Measurements from ENCODE around the gene IGDCC3. TPM values are rescaled to one million over a fixed set of nuclear protein-coding genes. Genes with fewer than 3 reads are reported as not detected.

The IGDCC3 gene
- total and polyA plus RNA-seq, 10 of the 15 experiments (the other 5 are each of a cell fraction or from before 2014, with no cell fraction given): 0.10 to 0.20 (median 0.15) TPM; not detected in 7

- ChIA-PET RAD21 (ENCODE audit: unreplicated experiment) (interaction anchor here (0.9 kb wide), 1 partner anchor 74 kb away, joined by 3 read pairs; no protein-coding TSS in a partner anchor), SMC1A (ENCODE audit: uncharacterized antibody, unreplicated experiment) (interaction anchor here (1.0 to 2.4 kb wide), 5 partner anchors 17 to 335 kb away, joined by 3 to 31 read pairs (median 3); no protein-coding TSS in a partner anchor), CTCF (interaction anchor here (1.2 to 5.8 kb wide), 3 partner anchors 14 to 66 kb away, joined by 3 to 105 read pairs (median 21); no protein-coding TSS in a partner anchor), POLR2A (no interaction called here)
- Histone ChIP-seq H3K4me2 (ENCODE audit: control insufficient read depth, insufficient read depth) (no peak overlapping the region), H3K9ac (ENCODE audit: control insufficient read depth, insufficient read depth, low read length) (no peak overlapping the region), H3K27ac (ENCODE audit: control insufficient read depth, insufficient read depth) (no peak overlapping the region), H3K4me3 (no peak overlapping the region), H3K9me3 (replicated peaks; ENCODE audit: control insufficient read depth, insufficient read depth, low read length) (no peaks in the 10 kb centered on the region), H2AFZ (ENCODE audit: control insufficient read depth, low read depth, low read length) (no peak overlapping the region), H3K36me3 (ENCODE audit: control insufficient read depth in 2 of 2, insufficient read depth in 2 of 2, low read length in 1 of 2) (no peaks in the 10 kb centered on the region), H3K27me3 (replicated peaks in 1 of 2; ENCODE audit: control insufficient read depth in 2 of 2, insufficient read depth in 2 of 2, low read length in 1 of 2) (peaks cover 0 to 1% of the 10 kb centered on the region in 2 experiments; a peak in 2 of 4 replicates), H4K20me1 (ENCODE audit: control insufficient read depth, insufficient read depth) (no peaks in the 10 kb centered on the region), H3K79me2 (ENCODE audit: control insufficient read depth, insufficient read depth, low read length) (no peaks in the 10 kb centered on the region), H3K4me1 (ENCODE audit: control insufficient read depth, insufficient read depth, low read length) (peaks cover 7% of the 10 kb centered on the region)
- TF ChIP-seq KDM1A (IDR thresholded peaks at IDR 0.05; ENCODE audit: borderline replicate concordance) (no peak), MYB (IDR thresholded peaks at IDR 0.05; ENCODE audit: borderline replicate concordance, low read depth, low read length) (no peak)
- FAIRE-seq (no peak), ATAC-seq (no peak), DNase-seq (ENCODE audit: low read depth, low spot score) (no peak)
- BruUV-seq (replicated peaks): no TSS peak
- in situ Hi-C loops (cut with MboI) (no loop called here), intact Hi-C loops (cut with micrococcal nuclease; ENCODE audit: unreplicated experiment) (no loop called here)
- 52% methylated on average over 6 of the region's 6 CpGs for WGBS (ENCODE audit: insufficient coverage, insufficient replicate concordance, low lambda C conversion rate, missing lambda C conversion rate)
Measured at GRCh38 chr15:65386886-65387285, 9.1 kb upstream of the IGDCC3 start.

GRCh38 chr15:65386376-65386775 is 8.6 kb upstream of the IGDCC3 start:
- intact Hi-C loops (cut with micrococcal nuclease; ENCODE audit: unreplicated experiment) (no loop called here), in situ Hi-C loops (cut with MboI) (no loop called here)
- Histone ChIP-seq H3K27ac (ENCODE audit: control insufficient read depth, insufficient read depth) (no peak overlapping the region), H3K4me1 (ENCODE audit: control insufficient read depth, insufficient read depth, low read length) (peaks cover 7% of the 10 kb centered on the region), H2AFZ (ENCODE audit: control insufficient read depth, low read depth, low read length) (no peak overlapping the region), H3K36me3 (ENCODE audit: control insufficient read depth in 2 of 2, insufficient read depth in 2 of 2, low read length in 1 of 2) (no peaks in the 10 kb centered on the region), H3K9me3 (replicated peaks; ENCODE audit: control insufficient read depth, insufficient read depth, low read length) (no peaks in the 10 kb centered on the region), H3K27me3 (replicated peaks in 1 of 2; ENCODE audit: control insufficient read depth in 2 of 2, insufficient read depth in 2 of 2, low read length in 1 of 2) (peaks cover 0 to 1% of the 10 kb centered on the region in 2 experiments; a peak in 2 of 4 replicates), H3K4me3 (no peak overlapping the region), H4K20me1 (ENCODE audit: control insufficient read depth, insufficient read depth) (no peaks in the 10 kb centered on the region), H3K9ac (ENCODE audit: control insufficient read depth, insufficient read depth, low read length) (no peak overlapping the region), H3K4me2 (ENCODE audit: control insufficient read depth, insufficient read depth) (no peak overlapping the region), H3K79me2 (ENCODE audit: control insufficient read depth, insufficient read depth, low read length) (no peaks in the 10 kb centered on the region)
- DNase-seq (ENCODE audit: low read depth, low spot score): no peak
- CTCF ChIA-PET: interaction anchor here (0.8 to 5.8 kb wide), 10 partner anchors 9 to 330 kb away, joined by 3 to 105 read pairs (median 6); partner anchors contain the start of gene HACD3
- POLR2A ChIA-PET: no interaction called here
- 33% methylated on average over 6 of the region's 6 CpGs for WGBS (ENCODE audit: insufficient coverage, insufficient replicate concordance, low lambda C conversion rate, missing lambda C conversion rate)
- SMC1A ChIA-PET (ENCODE audit: uncharacterized antibody, unreplicated experiment): interaction anchor here (1.0 to 2.4 kb wide), 4 partner anchors 37 to 334 kb away, joined by 3 to 31 read pairs (median 3); no protein-coding TSS in a partner anchor
- no TSS peak for BruUV-seq (replicated peaks)
- FAIRE-seq: no peak
- ATAC-seq: no peak
- RAD21 ChIA-PET (ENCODE audit: unreplicated experiment): interaction anchor here (0.9 to 4.3 kb wide), 5 partner anchors 14 to 100 kb away, joined by 3 to 35 read pairs (median 5); partner anchors contain the start of gene PARP16
- no peak for TF ChIP-seq IKZF2 (IDR thresholded peaks at IDR 0.05)
- no peak for TF ChIP-seq BCL3 (IDR thresholded peaks at IDR 0.05; ENCODE audit: borderline replicate concordance, insufficient read depth, low read depth, low read length, poor library complexity, severe bottlenecking)
- TF ChIP-seq SRF (IDR thresholded peaks at IDR 0.05; ENCODE audit: low read depth in 2 of 2, low read length in 2 of 2): no peak
- TF ChIP-seq MTA2 (IDR thresholded peaks at IDR 0.05; ENCODE audit: low read depth): no peak
- no peak for TF ChIP-seq CEBPB (IDR thresholded peaks at IDR 0.05; ENCODE audit: borderline replicate concordance in 1 of 2, low read depth in 2 of 2, low read length in 2 of 2)
- no peak for TF ChIP-seq HDGF (IDR thresholded peaks at IDR 0.05)
- TF ChIP-seq CREB1 (IDR thresholded peaks at IDR 0.05; ENCODE audit: low read depth): no peak
- no peak for TF ChIP-seq HSF1 (IDR thresholded peaks at IDR 0.05; ENCODE audit: low read depth, low read length)
- TF ChIP-seq ELK1 (IDR thresholded peaks at IDR 0.05; ENCODE audit: low read depth, low read length): no peak
